Measurements from ENCODE around the gene FUS.
"Not testable (repeated sequence)": the region's sequence is repeated elsewhere in the genome, so short reads cannot be mapped to it uniquely, and the experiment has no call there.

FUS gene

DNA sequence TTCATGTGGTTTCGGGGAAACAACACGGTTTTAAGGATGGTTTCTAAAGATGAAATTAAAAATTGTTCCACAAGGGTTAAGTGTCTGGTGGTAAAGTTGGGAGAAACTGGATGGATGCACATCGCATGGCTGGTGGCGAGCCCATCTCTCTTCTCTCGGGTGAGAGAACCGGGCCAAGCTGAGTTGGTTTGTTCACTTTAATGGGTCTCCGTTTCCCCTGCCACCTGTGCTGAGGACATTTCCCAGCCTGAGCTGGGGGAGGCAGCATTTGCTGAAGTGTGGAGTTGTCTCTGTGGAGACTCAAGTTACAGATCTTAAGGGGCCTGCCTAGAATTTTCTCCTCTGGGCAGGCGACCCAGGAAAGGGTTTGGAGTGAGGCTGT, 7.9 kb downstream of the FUS start:
- DNase-seq = no peak

DNA sequence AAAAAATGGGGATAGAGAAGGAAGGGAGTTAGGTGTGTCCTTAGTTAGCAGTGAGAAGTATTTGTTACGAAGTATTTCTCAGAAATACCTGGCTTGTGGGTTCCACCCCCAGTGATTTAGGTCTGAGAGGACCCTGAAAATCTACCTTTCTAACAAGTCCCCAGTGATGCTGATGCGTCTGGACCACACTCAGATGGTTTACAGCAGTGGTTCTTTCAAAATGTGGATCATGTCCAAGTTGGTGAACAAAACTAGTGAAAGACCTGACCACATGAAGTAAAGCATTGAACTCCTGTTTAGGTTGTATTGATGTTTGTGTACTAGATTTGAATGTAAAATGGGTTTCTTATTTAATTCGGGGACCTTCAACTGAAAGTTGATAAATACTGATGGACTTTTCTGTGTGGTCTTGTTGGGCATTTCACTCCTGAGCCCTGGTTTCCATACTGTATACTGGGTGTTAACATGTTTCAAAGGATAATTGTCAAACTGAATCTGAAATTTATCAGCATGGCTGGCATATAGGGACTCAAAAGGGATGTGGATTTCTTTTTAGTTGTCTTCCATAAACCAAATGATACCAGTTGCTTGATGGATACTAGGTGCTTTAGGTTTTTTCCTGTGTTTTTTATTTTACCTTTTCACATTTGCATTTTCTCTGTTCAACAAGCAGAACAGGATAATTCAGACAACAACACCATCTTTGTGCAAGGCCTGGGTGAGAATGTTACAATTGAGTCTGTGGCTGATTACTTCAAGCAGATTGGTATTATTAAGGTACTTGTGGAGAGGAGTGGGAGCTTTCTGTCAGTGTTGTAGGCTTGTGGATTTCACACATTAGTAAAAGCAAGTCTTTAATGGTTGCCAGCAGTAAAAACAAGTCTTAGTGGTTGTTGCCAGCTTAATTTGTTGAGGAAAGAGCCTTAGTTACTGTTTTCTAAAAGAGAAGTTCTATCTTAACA, 8.8 kb downstream of the FUS start:
- no peak for DNase-seq

DNA sequence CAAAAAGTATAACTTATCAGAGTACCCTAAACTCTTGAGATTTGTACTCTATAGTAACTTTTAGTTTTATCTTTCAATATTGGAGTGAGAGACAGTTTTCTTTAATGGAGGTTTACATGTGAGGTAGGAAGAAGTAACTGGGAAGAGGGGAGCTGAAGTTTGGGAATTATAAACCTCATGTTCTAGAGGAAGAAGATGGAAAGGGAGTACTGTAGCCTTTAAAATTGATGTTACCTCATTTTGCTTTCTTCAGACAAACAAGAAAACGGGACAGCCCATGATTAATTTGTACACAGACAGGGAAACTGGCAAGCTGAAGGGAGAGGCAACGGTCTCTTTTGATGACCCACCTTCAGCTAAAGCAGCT, 9.5 kb downstream of the FUS start:
- DNase-seq = no peak

DNA sequence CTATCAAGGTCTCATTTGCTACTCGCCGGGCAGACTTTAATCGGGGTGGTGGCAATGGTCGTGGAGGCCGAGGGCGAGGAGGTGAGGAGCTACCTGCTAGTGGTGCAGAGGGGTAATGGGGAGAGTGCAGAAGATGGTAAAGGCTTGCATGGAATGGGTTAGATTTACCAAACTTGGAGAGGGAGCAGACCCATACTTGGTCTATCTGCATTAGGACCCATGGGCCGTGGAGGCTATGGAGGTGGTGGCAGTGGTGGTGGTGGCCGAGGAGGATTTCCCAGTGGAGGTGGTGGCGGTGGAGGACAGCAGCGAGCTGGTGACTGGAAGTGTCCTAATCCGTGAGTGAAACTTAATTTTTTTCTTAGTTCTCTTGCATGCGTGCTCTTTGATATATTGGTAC, 10.1 kb downstream of the FUS start:
- no peak for DNase-seq

DNA sequence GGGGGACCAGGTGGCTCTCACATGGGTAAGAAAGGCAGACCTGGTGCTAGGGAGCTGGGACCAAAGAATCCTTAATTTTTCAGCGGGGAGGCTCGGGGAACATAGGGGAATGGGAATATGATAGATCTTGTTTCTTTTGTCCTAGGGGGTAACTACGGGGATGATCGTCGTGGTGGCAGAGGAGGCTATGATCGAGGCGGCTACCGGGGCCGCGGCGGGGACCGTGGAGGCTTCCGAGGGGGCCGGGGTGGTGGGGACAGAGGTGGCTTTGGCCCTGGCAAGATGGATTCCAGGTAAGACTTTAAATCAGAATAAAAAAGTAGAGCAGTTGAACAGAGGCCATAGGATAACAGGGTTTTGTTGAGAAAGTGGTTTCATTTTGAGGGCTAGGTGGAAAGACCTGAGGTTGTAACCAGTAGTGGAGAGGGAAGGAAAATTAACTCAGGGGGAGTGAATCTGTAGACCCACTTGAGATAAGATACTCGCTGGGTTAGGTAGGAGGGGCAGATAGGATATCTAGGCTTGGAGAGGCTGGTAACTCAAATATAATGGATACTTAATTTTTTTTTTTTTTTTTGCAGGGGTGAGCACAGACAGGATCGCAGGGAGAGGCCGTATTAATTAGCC, 11.0 kb downstream of the FUS start:
- DNase-seq = no peak

DNA sequence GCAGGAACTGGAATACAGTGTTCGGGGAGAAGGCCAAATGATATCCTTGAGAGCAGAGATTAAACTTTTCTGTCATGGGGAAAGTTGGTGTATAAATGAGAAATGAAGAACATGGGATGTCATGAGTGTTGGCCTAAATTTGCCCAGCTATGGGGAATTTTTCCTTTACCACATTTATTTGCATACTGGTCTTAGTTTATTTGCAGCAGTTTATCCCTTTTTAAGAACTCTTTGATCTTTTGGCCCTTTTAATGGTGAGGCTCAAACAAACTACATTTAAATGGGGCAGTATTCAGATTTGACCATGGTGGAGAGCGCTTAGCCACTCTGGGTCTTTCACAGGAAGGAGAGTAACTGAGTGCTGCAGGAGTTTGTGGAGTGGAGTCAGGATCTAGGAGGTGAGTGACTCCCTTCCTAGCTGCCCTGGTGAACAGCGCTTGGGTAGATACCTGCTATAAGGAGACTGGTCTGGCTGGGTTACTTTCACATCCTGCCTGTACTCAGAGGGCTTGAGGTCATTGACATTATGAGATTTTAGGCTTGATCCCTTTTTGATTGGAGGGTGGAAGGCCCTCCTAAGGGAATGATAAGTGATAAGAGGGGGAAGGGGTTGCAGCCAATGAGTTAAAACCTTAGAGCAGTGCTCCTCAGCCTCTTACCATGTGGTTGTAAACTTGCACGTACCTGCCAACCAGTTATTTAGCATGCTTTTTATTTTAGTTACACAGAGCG, 11.9 kb downstream of the FUS start:
- no peak for DNase-seq

DNA sequence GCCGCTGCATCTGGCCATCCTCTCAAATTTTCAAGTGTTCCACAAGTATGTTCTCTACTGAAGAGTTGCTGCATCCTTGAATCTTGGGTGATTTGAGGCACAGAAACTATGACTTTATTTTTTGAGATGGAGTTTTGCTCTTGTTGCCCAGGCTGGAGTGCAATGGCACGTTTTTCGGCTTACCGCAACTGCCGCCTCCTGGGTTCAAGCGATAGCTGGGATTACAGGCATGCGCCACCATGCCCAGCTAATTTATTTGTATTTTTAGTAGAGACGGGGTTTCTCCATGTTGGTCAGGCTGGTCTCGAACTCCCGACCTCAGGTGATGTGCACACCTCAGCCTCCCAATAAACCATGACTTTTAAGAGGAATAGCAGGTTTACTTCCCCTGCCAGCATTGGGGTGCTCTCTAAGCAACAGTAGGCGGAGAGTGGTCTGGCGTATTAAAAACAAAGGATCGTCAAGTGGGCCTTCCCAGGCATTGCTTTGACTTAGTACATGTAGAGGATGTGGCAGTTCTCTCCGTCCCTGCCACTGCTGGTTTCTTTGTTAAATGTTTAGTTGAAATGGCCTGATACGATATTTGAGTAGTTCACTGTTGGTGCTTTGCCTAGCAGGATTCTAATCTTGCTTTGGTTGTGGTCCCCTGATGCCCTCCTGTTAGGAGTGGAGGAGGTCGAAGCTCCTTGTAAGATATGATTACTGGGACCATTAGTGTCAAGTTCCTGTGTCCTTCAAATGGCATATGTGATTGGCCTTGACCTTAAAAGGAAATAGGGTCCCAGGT, 13.1 kb downstream of the FUS start:
- DNase-seq = no peak

DNA sequence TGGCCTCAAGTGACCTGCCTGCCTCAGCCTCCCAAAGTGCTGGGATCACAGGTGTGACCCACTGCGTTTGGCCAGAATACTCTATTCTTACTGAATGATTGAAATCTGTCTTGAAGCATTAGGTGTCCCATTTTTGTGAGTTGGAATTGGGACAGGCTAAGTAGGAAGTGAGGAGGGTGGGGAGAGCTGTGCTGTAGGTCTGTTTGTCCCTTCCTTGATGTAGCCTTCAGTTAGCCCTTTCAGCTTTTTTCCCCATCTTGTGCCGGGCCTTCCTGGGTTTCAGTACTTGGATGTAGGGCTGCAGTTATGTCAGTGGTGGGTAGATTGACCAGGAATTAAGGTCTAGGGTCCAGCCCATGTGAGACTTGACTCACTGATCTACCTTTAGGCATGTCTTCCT, 13.9 kb downstream of the FUS start:
- no peak for DNase-seq

DNA sequence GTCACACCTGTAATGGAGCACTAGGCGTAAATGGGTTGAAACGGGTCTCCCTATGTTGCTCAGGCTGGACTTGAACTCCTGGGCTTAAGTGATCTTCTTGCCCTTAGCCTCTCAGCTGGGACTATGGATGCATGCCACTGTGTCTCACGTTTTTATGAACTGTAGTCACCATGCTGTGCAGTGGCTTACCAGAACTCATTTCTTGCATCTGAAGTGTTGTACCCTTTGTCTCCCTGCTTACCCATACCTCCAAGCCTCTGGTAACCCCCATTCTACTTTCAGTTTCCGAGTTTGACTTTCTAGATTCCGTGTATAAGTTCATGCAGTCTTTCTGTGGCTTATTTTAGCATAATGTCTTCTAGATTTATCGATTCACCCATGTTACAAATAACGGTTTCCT, 15.0 kb downstream of the FUS start:
- DNase-seq = no peak

DNA sequence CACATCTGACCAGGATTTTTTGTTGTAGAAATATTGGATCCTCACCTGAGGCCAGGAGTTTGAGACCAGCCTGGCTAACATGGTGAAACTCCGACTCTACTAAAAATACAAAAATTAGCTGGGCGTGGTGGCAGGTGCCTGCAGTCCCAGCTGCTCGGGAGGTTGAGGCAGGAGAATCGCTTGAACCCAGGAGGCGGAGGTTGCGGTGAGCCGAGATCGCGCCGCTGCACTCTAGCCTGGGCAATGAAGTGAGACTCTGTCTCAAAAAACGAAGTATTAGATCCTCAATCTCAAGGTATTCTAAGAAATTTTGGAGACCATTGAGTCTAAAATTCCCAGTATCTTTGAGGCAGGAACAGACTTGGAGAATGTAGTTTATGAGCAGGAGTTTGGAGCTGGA, 15.9 kb downstream of the FUS start:
- not testable (repeated sequence) for DNase-seq

DNA sequence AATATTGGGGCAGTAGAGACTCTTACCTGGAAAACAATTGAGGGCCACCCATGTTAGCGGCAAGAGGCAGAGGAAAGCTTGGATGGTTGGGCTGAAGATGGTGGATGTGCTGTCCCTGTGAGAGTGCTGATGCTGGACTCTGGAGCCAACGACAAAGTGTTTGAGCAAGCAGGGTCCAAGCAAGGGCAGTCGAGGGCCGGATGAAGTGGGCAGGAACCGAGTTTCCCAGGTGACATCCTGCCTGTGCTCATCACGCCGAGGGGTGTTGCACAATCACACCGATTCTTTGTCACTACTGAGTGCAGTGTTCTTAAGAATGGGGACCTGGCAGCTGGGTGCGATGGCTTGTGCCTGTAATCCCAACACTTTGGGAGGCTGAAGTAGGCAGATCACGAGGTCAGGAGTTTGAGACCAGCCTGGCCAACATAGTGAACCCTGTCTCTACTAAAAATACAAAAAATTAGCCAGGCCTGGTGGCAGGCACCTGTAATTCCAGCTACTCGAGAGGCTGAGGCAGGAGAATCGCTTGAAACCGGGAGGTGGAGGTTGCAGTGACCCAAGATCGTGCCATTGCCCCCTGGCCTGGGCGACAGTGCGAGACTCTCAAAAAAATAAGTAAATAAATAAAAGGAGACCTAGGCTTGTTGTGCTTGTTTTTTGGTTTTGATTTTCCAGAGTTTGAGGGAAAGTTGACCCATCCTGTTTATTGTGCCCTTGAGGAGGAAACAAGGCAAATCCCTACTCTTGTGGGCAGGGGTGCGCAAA, 16.6 kb downstream of the FUS start:
- no peak for DNase-seq

DNA sequence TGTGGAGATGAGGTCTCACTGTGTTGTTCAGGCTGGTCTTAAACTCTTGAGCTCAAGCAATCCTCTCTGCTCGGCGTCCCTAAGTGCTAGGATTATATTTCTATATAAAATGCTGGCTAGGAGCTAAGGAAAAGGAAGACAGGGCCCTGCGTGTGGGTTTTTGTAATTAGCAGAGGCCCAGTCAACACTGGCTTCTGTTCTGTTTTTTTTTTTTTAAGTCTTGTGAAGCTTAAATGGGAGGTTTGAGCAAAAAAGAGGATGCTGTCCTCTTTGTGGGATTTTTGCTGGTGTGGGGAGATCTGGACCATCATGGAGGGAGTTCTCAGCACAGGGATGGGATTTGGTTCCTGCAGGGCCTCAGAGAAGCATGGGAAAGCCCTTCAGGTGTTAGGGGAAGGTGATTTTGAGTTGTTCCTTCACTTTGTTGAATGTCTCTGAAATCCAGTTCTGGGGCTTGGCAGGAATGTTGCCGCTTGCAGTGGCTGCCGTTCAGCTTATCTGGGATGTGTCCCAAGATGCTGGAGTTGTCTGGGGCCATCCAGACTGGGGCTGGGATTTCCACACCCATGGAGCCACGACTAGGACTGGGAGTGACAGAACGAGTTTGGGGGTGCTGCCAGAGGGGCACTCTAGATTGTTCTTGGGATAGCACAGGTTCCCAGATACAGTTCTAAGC, 18.4 kb downstream of the FUS start:
- no peak for DNase-seq

DNA sequence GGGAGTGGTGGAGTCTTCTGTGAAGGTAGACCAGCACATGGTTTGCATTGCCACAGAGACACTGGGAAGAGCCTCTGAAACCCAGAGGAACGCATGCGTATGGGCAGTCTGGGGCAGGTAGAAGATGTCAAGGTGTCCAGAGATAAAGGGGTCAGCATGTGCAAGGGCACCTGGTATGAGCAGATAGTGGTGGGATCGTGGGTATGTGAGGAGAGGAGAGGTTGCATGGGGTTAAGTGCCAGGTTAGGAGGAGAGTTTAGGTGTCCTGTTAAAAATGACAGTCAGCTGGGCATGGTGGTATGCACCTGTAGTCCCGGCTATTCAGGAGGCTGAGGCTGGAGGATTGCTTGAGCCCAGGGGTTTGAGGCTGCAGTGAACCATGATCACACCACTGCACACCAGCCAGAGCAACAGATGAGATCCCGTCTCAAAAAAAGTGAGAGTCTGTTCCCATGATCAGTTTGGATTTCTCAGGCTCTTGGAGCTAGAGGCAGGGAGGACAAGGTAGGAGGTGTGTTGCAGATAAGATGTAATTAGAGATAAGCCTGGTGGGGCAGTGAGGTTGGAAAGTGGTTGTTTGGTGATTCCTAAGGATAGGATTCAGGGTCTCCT, 19.6 kb downstream of the FUS start:
- no peak for DNase-seq

DNA sequence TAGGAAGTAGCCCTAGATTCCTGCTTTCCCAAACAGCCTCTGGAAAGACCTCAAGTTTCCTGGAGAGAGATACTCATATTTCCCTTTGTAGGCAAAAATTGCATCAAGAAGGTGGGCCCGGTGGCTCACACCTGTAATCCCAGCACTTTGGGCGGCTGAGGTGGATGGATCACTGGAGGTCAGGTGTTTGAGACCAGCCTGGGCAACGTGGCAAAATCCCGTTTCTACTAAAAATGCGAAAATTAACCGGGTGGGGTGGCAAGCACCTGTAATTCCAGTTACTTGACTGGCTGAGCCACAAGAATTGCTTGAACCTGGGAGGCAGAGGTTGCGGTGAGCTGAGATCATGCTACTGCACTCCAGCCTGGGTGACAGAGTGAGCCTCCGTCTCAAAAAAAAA, 20.2 kb downstream of the FUS start:
- DNase-seq = not testable (repeated sequence)

DNA sequence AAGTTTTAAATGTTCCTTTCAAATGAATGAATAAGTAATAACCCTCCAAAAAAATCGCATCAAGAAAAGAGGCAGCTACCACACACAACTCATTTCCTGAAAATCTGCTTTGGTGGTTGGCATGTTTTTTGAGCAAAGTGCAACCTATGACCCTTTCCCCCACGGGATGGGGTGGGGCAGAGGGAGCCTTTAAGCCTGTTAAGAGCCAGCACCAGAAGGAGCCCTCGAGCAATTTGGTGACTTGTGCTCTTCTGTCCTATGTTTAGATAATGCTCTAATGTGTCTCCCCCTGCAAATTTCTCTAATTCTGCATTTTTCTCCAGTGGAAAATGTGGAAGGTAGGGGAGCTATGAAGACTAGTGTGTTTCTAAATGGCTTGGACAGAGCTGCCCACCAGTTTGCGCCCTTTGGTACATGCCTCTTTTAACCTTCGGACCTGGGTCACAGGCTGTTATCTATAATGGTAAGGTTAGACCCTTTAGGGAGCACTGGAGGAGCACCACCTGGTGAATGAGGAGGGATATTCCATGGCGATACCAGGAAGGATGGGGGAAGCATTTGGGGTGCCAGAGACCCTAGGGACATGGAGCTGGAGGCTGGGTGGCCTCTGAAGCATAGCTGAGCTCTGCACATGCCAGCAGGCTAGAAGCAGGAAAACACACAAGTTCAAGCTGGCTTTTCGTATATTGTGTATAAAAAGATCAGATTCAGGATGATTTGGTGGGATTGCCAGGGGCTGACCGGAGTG, 21.1 kb downstream of the FUS start:
- DNase-seq = no peak

DNA sequence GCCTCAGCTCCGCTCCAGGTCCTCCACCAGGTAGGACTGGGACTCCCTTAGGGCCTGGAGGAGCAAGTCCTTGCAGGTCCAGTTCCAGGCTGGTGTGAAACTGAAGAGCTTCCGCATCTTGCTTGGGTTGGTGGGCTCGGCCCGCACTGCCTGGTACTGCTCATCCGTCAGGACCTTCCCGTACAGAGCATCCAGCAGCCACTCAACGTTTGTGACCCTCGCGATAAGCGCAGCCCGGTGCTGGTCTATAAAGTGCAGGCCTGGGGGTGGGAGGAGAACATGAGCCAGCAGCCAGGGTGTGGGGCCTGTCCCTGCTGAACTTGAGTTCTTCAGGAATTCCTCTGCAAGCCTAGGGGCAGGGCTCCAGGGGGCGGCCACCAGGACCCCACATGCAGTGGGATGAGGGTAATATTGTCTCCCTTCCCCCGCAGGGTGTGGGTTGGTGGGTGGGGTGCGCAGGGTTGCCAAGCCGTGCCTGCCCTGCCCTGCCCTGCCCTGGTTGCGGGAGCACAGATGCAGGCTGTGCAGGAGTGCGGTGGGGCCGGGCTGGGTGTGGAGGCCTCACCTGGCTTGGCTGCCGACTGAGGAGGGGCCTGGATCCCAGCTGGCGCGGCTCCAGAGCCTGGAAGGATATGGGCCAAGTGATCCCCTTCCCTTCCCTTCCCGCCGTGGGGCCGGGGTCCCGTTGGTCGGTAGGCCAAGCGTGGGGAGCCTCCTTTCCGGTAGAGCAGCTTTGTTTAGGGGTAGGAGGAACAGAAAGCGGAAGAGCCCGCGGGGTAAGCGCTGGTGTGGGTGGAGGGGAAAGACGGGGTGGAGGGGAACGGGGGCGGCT, 21.9 kb downstream of the FUS start:
- DNase-seq = no peak

DNA sequence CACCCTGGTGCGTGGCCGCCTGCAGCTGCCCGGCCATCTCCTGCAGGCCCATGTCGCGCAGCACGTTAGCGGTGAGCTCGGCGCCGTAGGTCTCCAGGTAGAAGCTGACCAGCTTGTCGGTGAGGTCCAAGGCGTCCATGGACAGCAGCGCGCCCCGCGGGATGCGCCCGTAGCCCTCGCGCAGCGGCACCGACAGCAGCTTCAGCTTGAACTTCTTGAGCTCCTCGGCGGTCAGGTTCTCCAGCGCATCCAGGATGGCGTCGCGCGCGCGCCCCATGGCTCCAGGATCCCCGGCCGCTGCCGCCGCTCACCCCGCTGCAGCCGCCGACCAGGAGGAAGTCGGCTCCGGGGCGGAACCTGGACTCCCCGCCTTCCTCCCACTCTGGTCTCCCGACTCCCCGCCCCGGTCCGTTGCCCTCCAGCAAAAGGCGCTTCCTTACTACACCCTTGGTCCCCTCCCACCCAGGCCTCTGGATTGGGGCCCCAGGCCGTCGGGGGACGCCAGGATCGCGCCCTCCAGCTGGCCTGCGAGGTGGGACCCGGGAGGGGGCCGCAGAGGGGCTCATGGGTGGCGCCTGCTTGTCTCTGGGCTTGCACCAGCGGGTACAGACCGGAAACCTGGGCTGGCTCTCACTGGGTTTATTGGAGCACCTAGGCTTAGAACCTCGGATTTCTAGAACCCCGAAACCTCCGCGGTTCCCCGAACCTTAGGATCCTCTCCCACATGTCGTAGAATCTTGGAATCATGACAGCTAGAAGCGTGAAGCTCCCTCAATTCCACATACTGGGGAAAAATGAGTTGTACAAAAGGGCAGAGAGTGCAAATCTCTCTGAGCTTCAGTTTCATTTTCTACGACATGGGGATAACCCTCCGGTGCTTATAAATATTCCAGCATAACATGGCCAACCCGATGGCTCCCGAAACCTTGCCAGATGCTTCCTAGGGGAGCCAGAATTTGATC, 22.8 kb downstream of the FUS start, which contains the start of gene PYCARD:
Gene PYCARD (minus strand): TSS at position 347 of the 962 bp plus-strand sequence. CDS start 70 bp downstream, at position 277.
- no peak for DNase-seq
